ENCODE results near the gene HSPA12A. TPM values are rescaled to one million over a fixed set of nuclear protein-coding genes. Genes with fewer than 3 reads are reported as not detected.

Gene HSPA12A
- total RNA-seq, 2 experiments from 2014 or later: 0.40 to 0.41 TPM

GRCh38 chr10:116752563-116752962 lies 10.2 kb upstream of the HSPA12A start:
- no peak for DNase-seq
- Mint-ChIP-seq H3K36me3 (no peaks in the 10 kb centered on the region), H3K4me3 (no peak overlapping the region), H3K27ac (no peak overlapping the region), H3K27me3 (peaks cover 29% of the 10 kb centered on the region), H3K9me3 (no peaks in the 10 kb centered on the region), H3K4me1 (ENCODE audit: low read depth) (no peaks in the 10 kb centered on the region)
- POLR2A ChIA-PET: no interaction called here
- CTCF ChIA-PET: no interaction called here
- intact Hi-C loops (cut with micrococcal nuclease): no loop called here

DNA sequence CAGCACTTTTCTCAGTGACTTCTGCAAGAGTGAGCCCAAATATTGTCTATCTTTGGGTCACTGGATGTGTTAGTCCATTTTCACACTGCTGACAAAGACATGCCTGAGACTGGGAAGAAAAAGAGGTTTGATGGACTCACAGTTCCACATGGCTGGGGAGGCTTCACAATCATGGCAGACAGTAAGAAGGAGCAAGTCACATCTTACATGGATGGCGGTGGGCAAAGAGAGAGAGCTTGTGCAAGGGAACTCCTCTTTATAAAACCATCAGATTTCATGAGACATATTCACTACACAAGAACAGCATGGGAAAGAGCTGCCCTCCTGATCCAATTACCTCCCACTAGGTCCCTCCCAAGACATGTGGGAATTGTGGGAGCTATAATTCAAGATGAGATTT lies 6.1 kb upstream of the HSPA12A start:
- Mint-ChIP-seq H3K36me3 (no peaks in the 10 kb centered on the region), H3K27ac (no peak overlapping the region), H3K4me1 (ENCODE audit: low read depth) (no peaks in the 10 kb centered on the region), H3K27me3 (peaks cover 53% of the 10 kb centered on the region), H3K9me3 (no peaks in the 10 kb centered on the region), H3K4me3 (no peak overlapping the region)
- DNase-seq: no peak
- ChIA-PET CTCF (interaction anchor here (0.6 kb wide), 2 partner anchors 441 to 698 kb away, joined by 3 to 4 read pairs; no protein-coding TSS in a partner anchor), POLR2A (no interaction called here)
- intact Hi-C loops (cut with micrococcal nuclease): no loop called here

DNA sequence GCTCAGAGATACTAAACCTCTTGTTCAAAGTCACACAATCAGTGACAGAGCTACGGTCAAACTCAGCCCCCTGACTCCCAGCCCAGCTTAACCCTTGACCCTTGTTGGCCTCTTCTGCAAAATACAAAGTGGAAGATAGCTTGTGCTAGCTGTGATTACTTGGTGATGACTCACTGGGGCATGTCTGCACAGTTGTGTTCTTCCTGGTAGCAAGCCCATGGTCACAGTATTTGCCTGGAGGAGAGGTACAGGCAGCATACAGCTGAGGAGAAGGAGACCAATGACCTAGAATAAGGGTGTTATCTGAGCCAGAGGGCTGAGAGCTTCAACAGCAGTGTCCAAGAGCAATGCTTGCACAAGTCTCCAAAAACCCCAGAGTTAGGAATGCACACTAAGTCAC lies 5.7 kb upstream of the HSPA12A start:
- ChIA-PET POLR2A (no interaction called here), CTCF (interaction anchor here (0.6 kb wide), 2 partner anchors 441 to 698 kb away, joined by 3 to 4 read pairs; no protein-coding TSS in a partner anchor)
- intact Hi-C loops (cut with micrococcal nuclease): no loop called here
- Mint-ChIP-seq H3K36me3 (no peaks in the 10 kb centered on the region), H3K4me1 (ENCODE audit: low read depth) (no peaks in the 10 kb centered on the region), H3K9me3 (no peaks in the 10 kb centered on the region), H3K27ac (no peak overlapping the region), H3K4me3 (no peak overlapping the region), H3K27me3 (peaks cover 57% of the 10 kb centered on the region)
- no peak for DNase-seq

DNA sequence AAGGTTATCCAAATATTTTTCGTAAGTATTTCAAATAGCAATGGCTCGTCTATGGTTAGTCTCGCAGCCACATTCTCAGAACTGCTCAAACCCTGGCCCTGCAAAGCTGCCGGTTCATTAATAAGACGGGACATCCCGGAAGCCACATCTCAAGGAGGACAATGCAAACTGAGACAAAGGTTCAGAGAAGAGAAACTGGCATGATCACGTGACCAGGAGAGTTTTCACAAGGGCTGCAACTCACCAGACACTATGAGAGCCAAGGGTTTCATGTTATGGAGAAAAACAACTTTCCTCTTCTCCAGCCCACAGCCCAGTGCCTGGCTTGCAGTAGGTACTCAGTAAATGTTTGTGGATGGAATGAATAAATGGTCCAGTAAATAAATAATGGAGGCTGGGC lies 5.0 kb upstream of the HSPA12A start:
- peaks cover 56% of the 10 kb centered on the region for H3K27me3 Mint-ChIP-seq

DNA sequence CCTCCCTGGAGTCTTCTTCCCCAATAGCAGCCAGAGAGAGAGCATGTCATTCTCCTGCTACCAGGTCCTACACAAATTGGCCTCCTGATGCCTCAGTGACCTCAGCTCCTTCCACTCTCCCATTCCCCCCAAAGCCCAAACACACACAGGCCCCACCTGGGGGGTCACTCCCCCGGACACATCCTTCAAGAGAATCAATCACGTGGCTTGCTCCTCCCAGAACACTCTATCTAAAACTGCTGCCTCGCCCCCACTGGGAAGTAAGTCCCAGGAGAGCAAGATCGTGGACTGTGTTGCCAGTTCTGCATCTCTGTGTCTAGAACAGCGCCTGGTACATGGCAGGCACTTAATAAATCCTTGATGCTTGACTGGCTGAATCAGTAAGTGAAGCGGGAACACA lies 2.5 kb upstream of the HSPA12A start:
- POLR2A ChIA-PET: no interaction called here

More for the DNA sequence above, 5.0 kb upstream of the HSPA12A start:
- H3K36me3 Mint-ChIP-seq: no peaks in the 10 kb centered on the region
- H3K9me3 Mint-ChIP-seq: no peaks in the 10 kb centered on the region
- ChIA-PET POLR2A (interaction anchor here (0.6 kb wide), 1 partner anchor 60 kb away, joined by 3 read pairs; no protein-coding TSS in a partner anchor), CTCF (interaction anchor here (1.0 kb wide), 1 partner anchor 41 kb away, joined by 3 read pairs; no protein-coding TSS in a partner anchor)
- intact Hi-C loops (cut with micrococcal nuclease): no loop called here
- no peaks in the 10 kb centered on the region for H3K4me1 Mint-ChIP-seq (ENCODE audit: low read depth)
- H3K4me3 Mint-ChIP-seq: no peak overlapping the region
- no peak overlapping the region for H3K27ac Mint-ChIP-seq
- DNase-seq: no peak

DNA sequence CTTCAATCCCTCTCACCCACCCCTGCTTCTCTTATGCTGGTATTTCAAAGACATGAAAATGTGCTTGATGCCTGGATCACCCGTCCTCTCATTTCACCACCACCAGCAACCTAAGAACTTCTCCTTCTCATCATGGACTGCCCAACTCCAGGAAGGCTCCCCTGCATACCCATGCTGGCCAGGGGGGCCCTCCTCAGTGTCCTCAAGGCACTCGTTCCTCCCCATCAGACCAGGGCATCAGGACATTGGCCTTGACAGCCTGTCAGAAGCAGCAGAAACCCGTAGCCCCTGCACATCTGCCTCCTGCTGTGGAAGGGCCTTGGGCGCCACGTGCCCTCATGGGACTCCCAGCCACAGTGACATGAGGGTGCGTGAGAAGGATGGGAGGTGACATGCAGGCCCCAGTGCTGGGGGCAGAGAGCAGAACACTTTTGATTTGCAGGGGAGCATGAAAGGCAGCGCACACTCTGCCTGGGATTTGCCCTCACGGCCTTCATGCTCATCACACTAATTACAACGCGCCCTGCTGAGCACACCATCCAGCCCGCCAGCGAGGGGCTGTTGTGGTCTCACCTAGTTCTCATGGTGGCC lies 1.9 kb upstream of the HSPA12A start:
- Mint-ChIP-seq H3K36me3 (no peaks in the 10 kb centered on the region), H3K27me3 (peaks cover 54% of the 10 kb centered on the region), H3K27ac (no peak overlapping the region), H3K4me3 (no peak overlapping the region), H3K9me3 (no peaks in the 10 kb centered on the region), H3K4me1 (ENCODE audit: low read depth) (no peaks in the 10 kb centered on the region)
- ChIA-PET POLR2A (no interaction called here), CTCF (no interaction called here)
- intact Hi-C loops (cut with micrococcal nuclease): no loop called here
- no peak for DNase-seq

More for the DNA sequence above, 2.5 kb upstream of the HSPA12A start:
- Mint-ChIP-seq H3K27me3 (peaks cover 50% of the 10 kb centered on the region), H3K4me1 (ENCODE audit: low read depth) (no peaks in the 10 kb centered on the region), H3K36me3 (no peaks in the 10 kb centered on the region), H3K27ac (no peak overlapping the region), H3K4me3 (no peak overlapping the region), H3K9me3 (no peaks in the 10 kb centered on the region)
- intact Hi-C loops (cut with micrococcal nuclease): no loop called here
- CTCF ChIA-PET: no interaction called here
- no peak for DNase-seq

DNA sequence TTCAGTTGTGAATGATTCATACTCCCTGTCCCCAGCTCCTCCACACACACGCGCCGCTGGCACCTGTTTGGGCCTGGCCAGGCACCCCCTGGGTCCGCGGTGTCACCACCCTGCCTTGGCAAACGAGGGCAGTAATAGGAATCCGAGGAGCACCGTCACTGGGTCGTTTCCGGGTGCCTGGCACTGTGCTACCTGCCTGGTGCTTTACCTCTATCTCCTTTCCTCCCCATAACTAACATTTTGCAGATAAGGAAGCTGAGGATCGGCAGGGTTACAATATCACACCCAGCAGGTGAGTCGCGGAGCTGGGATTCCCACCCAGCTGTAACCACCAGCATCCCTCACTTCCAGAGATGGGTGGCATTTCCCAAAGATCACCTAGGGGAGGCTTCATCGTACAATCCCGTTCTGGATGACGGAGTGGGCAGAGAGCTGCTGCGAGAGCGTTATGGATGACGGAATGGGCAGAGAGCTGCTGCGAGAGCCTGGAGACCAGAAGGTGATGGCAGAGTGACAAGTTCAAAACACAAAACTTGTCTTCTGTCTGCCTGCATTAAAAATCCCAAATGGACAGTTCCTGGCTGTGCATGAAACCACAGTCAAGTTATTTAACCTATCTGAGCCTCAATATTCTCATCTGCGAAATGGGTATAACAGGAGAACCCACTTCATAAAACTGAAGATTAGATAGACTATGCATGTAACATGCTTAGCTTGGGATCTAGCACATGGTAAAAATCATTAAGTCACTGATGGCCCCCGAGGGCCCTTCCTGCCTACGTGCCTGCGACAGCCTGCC lies 1.1 kb upstream of the HSPA12A start:
- ChIA-PET CTCF (interaction anchor here (0.9 kb wide), 1 partner anchor 425 kb away, joined by 4 read pairs; no protein-coding TSS in a partner anchor), POLR2A (no interaction called here)
- Mint-ChIP-seq H3K36me3 (no peaks in the 10 kb centered on the region), H3K27ac (no peak overlapping the region), H3K9me3 (no peaks in the 10 kb centered on the region), H3K4me1 (ENCODE audit: low read depth) (no peaks in the 10 kb centered on the region), H3K4me3 (no peak overlapping the region), H3K27me3 (peaks cover 56% of the 10 kb centered on the region)
- no peak for DNase-seq
- intact Hi-C loops (cut with micrococcal nuclease): loop anchor here (2.0 kb wide), 2 partner anchors 45 to 431 kb away; no protein-coding TSS in a partner anchor

GRCh38 chr10:116741391-116742351 lies 695 bp downstream of the HSPA12A start:
- ChIA-PET POLR2A (no interaction called here), CTCF (interaction anchor here (0.6 to 0.9 kb wide), 2 partner anchors 19 to 60 kb away, joined by 3 to 8 read pairs; no protein-coding TSS in a partner anchor)
- no peak for DNase-seq
- Mint-ChIP-seq H3K36me3 (no peaks in the 10 kb centered on the region), H3K4me3 (no peak overlapping the region), H3K27me3 (peaks cover 63% of the 10 kb centered on the region), H3K4me1 (ENCODE audit: low read depth) (no peaks in the 10 kb centered on the region), H3K9me3 (peaks cover 6% of the 10 kb centered on the region), H3K27ac (no peak overlapping the region)
- intact Hi-C loops (cut with micrococcal nuclease): loop anchor here (1.0 to 2.0 kb wide), 3 partner anchors 15 to 433 kb away; no protein-coding TSS in a partner anchor

DNA sequence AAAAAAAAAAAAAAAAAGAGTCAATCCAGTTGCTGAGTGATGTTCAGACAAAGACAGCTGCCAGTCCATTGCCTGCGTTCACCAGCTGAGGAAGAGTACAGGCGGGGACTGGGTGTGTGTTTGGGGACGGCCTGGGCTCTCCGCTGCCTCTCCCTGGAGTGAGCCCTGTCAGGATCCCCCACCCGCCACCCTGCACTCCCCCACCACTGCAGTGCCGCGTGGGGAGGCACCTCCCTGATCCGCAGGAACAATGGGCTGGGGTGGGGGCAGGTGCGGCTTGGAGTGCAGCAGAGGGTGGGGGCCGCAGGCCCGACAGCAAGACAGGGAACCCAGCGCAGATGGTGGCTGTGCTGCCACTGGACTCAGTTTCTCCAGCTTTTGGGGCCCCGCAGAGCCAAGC lies 1.4 kb downstream of the HSPA12A start:
- intact Hi-C loops (cut with micrococcal nuclease): no loop called here
- Mint-ChIP-seq H3K4me3 (no peak overlapping the region), H3K36me3 (no peaks in the 10 kb centered on the region), H3K27me3 (peaks cover 66% of the 10 kb centered on the region), H3K27ac (no peak overlapping the region), H3K4me1 (ENCODE audit: low read depth) (no peaks in the 10 kb centered on the region), H3K9me3 (peaks cover 8% of the 10 kb centered on the region)
- ChIA-PET CTCF (no interaction called here), POLR2A (no interaction called here)
- no peak for DNase-seq

DNA sequence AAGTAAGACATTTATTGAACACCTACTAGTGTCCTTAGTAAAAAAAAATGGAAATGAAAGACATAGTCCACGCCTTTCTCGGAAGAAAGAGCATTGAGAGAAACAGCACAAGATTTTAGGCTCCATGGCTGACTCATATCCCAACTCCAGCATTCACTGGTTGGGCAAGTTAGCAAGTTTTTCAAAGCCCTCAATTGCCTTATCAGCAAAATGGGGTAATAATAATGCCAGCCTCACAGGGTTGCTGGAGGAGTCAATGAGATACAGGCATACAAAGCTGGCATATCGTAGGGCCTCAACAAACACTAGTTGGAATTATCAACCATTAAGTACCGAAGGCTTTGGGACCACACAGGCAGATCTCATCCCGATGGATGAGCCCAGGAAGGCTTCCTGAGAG lies 4.0 kb downstream of the HSPA12A start:
- H3K27me3 Mint-ChIP-seq: peaks cover 50% of the 10 kb centered on the region

GRCh38 chr10:116737627-116738327 lies 4.6 kb downstream of the HSPA12A start:
- intact Hi-C loops (cut with micrococcal nuclease): no loop called here
- Mint-ChIP-seq H3K4me3 (no peak overlapping the region), H3K9me3 (peaks cover 8% of the 10 kb centered on the region), H3K27me3 (peaks cover 51% of the 10 kb centered on the region), H3K4me1 (ENCODE audit: low read depth) (no peaks in the 10 kb centered on the region), H3K36me3 (no peaks in the 10 kb centered on the region), H3K27ac (no peak overlapping the region)
- DNase-seq: no peak
- POLR2A ChIA-PET: no interaction called here
- CTCF ChIA-PET: interaction anchor here (0.6 kb wide), 1 partner anchor 59 kb away, joined by 4 read pairs; no protein-coding TSS in a partner anchor

More for the DNA sequence above, 4.0 kb downstream of the HSPA12A start:
- intact Hi-C loops (cut with micrococcal nuclease): no loop called here
- H3K27ac Mint-ChIP-seq: no peak overlapping the region
- no peaks in the 10 kb centered on the region for H3K36me3 Mint-ChIP-seq
- H3K4me3 Mint-ChIP-seq: no peak overlapping the region
- no peaks in the 10 kb centered on the region for H3K4me1 Mint-ChIP-seq (ENCODE audit: low read depth)
- ChIA-PET POLR2A (no interaction called here), CTCF (no interaction called here)
- H3K9me3 Mint-ChIP-seq: peaks cover 8% of the 10 kb centered on the region
- no peak for DNase-seq
